ENCODE data around the gene CD7. TPM values are rescaled to one million over a fixed set of nuclear protein-coding genes. Genes with fewer than 3 reads are reported as not detected.

Gene CD7
- polyA plus RNA-seq, 1 donor from 2014 or later: not detected

DNA sequence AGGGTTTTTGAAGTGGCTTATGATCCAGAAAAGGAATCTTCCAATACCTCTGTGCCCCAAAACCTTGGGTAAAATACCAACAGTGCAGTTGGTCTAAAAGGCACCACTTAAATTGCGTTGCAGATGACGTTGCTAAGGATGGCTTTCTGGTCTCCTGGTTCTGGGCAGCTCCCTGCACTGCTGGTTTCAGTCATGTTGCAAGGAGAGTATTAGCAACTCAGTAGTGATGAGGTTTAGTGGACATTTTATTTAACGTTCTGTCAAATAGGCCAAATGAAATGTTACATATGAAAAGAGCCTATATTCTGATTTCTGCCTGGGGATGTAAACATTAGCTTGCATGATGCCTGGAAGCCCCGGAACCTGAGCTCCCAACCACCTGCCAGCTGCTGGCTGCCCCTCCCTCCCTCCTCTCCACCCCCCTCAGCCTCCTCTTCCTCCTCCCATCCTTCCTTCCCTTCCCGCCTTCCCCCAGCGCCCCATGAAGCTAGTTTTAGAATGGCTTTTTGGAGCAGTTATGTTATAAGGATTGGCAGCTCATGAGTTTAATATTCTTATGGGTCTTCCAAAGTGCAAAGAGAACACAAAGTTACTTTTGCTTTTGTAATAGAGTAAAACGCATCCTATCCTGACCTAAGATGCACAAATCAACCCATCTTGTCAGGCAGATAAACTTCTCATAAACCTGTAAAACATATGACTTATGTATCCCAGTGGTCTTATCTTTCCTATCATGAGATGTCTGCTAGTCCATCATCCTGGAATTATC, 20.7 kb downstream of the CD7 start:
- H2AFZ ChIP-seq (ENCODE audit: low read depth, low read length): no peak overlapping the region
- no peak overlapping the region for H3K27ac ChIP-seq (ENCODE audit: low read length)
- no peaks in the 10 kb centered on the region for H3K36me3 ChIP-seq (ENCODE audit: insufficient read depth, low read length)

DNA sequence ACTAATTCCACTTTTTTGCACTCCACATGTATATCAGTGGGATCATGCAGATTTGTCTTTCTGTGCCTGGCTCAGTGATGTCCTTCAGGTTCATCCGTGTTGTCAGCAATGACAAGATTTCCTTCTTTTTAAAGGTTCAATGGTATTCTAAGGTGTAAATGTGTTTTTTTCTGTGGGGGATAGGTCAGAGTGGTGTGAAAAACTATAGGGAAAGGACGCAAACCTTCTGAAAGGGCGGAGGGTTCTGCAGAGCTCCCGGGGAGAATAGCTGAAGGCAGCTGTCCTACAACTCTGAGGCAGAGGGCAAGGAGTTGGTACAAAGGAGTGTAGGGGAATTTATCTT, 22.0 kb downstream of the CD7 start:
- Histone ChIP-seq H3K4me3 (ENCODE audit: low read length) (no peak overlapping the region), H3K27me3 (ENCODE audit: insufficient read depth, low read depth, low read length) (no peaks in the 10 kb centered on the region), H3K9me2 (ENCODE audit: insufficient read depth, low read length) (no peaks in the 10 kb centered on the region), H2AFZ (ENCODE audit: low read depth, low read length) (no peak overlapping the region), H3K27ac (ENCODE audit: low read length) (no peak overlapping the region), H3K9me3 (ENCODE audit: low read length) (no peaks in the 10 kb centered on the region), H3K9ac (ENCODE audit: low read length) (no peak overlapping the region), H4K20me1 (ENCODE audit: insufficient read depth) (no peaks in the 10 kb centered on the region), H3F3A (ENCODE audit: insufficient read depth, low read length, poor library complexity, severe bottlenecking) (peaks cover 2% of the 10 kb centered on the region), H3K4me2 (ENCODE audit: low read length) (no peak overlapping the region), H3K79me2 (replicated peaks; ENCODE audit: insufficient read depth, low read length) (no peaks in the 10 kb centered on the region), H3K36me3 (ENCODE audit: insufficient read depth, low read length) (no peaks in the 10 kb centered on the region)
- TF ChIP-seq, protein P1, sequence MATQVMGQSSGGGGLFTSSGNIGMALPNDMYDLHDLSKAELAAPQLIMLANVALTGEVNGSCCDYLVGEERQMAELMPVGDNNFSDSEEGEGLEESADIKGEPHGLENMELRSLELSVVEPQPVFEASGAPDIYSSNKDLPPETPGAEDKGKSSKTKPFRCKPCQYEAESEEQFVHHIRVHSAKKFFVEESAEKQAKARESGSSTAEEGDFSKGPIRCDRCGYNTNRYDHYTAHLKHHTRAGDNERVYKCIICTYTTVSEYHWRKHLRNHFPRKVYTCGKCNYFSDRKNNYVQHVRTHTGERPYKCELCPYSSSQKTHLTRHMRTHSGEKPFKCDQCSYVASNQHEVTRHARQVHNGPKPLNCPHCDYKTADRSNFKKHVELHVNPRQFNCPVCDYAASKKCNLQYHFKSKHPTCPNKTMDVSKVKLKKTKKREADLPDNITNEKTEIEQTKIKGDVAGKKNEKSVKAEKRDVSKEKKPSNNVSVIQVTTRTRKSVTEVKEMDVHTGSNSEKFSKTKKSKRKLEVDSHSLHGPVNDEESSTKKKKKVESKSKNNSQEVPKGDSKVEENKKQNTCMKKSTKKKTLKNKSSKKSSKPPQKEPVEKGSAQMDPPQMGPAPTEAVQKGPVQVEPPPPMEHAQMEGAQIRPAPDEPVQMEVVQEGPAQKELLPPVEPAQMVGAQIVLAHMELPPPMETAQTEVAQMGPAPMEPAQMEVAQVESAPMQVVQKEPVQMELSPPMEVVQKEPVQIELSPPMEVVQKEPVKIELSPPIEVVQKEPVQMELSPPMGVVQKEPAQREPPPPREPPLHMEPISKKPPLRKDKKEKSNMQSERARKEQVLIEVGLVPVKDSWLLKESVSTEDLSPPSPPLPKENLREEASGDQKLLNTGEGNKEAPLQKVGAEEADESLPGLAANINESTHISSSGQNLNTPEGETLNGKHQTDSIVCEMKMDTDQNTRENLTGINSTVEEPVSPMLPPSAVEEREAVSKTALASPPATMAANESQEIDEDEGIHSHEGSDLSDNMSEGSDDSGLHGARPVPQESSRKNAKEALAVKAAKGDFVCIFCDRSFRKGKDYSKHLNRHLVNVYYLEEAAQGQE (IDR thresholded peaks at IDR 0.05; ENCODE audit: borderline replicate concordance): no peak
- TF ChIP-seq EP300 (conservative IDR thresholded peaks at IDR 0.05; ENCODE audit: poor library complexity, severe bottlenecking) (no peak), RAD21 (conservative IDR thresholded peaks at IDR 0.05) (no peak), EZH2 (IDR thresholded peaks at IDR 0.05; ENCODE audit: borderline replicate concordance, insufficient read depth, low read length, poor library complexity, severe bottlenecking) (no peak), POLR2AphosphoS5 (IDR thresholded peaks at IDR 0.05) (no peak)

More for the DNA sequence above, 20.7 kb downstream of the CD7 start:
- H3K9me3 ChIP-seq (ENCODE audit: low read length): no peaks in the 10 kb centered on the region
- no peaks in the 10 kb centered on the region for H3K27me3 ChIP-seq (ENCODE audit: insufficient read depth, low read depth, low read length)
- no peaks in the 10 kb centered on the region for H3K79me2 ChIP-seq (replicated peaks; ENCODE audit: insufficient read depth, low read length)
- no peaks in the 10 kb centered on the region for H4K20me1 ChIP-seq (ENCODE audit: insufficient read depth)
- H3K9me2 ChIP-seq (ENCODE audit: insufficient read depth, low read length): no peaks in the 10 kb centered on the region
- H3K4me2 ChIP-seq (ENCODE audit: low read length): no peak overlapping the region
- H3K9ac ChIP-seq (ENCODE audit: low read length): no peak overlapping the region
- H3K4me3 ChIP-seq (ENCODE audit: low read length): no peak overlapping the region
- TF ChIP-seq, protein P1 (IDR thresholded peaks at IDR 0.05; ENCODE audit: borderline replicate concordance): no peak
- no peak for TF ChIP-seq CTCF (IDR thresholded peaks at IDR 0.05; ENCODE audit: poor library complexity, severe bottlenecking)
- no peak for TF ChIP-seq RAD21 (conservative IDR thresholded peaks at IDR 0.05)
- no peak for TF ChIP-seq TAF1 (IDR thresholded peaks at IDR 0.05; ENCODE audit: low read depth)
- no peak for TF ChIP-seq POLR2AphosphoS5 (IDR thresholded peaks at IDR 0.05)
- TF ChIP-seq EZH2 (IDR thresholded peaks at IDR 0.05; ENCODE audit: borderline replicate concordance, insufficient read depth, low read length, poor library complexity, severe bottlenecking): no peak
- TF ChIP-seq EP300 (conservative IDR thresholded peaks at IDR 0.05; ENCODE audit: poor library complexity, severe bottlenecking): no peak
- TF ChIP-seq SMC3 (conservative IDR thresholded peaks at IDR 0.05; ENCODE audit: poor library complexity): no peak
- no peak for TF ChIP-seq MXI1 (conservative IDR thresholded peaks at IDR 0.05; ENCODE audit: poor library complexity, severe bottlenecking)
- H3F3A ChIP-seq (ENCODE audit: insufficient read depth, low read length, poor library complexity, severe bottlenecking): peaks cover 2% of the 10 kb centered on the region
